SJSA1 (cell line): ENCODE data around the gene MOV10L1. TPM values are rescaled to one million over a fixed set of nuclear protein-coding genes. Genes with fewer than 3 reads are reported as not detected.

Experiments used
- DNase-seq, 2 experiments: peaks; one replicate each; pipeline ENCODE4 v3.0.0-alpha.2; 2015 to 2020; ENCODE audit warnings: low spot score in 2 of 2, low read depth in 1 of 2
- H3K27ac ChIP-seq: fragments of 250-450 bp; sonication (Bioruptor Pico); 2 replicates; pipeline ENCODE4 v1.5.1; 2020; ENCODE audit warnings: mild to moderate bottlenecking, moderate library complexity
- H3K27me3 ChIP-seq: fragments of 250-450 bp; sonication (Bioruptor Pico); replicated peaks from 2 replicates; pipeline ENCODE4 v1.5.1; 2020; ENCODE audit warnings: mild to moderate bottlenecking, moderate library complexity
- H3K36me3 ChIP-seq: fragments of 250-450 bp; sonication (Bioruptor Pico); 2 replicates; pipeline ENCODE4 v1.5.1; 2020; ENCODE audit warnings: mild to moderate bottlenecking
- H3K4me1 ChIP-seq: fragments of 250-450 bp; sonication (Bioruptor Pico); replicated peaks from 2 replicates; pipeline ENCODE4 v1.6.1; 2021; ENCODE audit warnings: mild to moderate bottlenecking
- H3K4me3 ChIP-seq: fragments of 250-450 bp; sonication (Bioruptor Pico); 2 replicates; pipeline ENCODE4 v1.5.1; 2020; ENCODE audit warnings: mild to moderate bottlenecking
- H3K9me3 ChIP-seq: fragments of 250-450 bp; sonication (Bioruptor Pico); replicated peaks from 2 replicates; pipeline ENCODE4 v1.5.1; 2020; ENCODE audit warnings: mild to moderate bottlenecking
- total RNA-seq: library from RNA; depleted of rRNA; stranded (reverse); fragments of >200 nt; shearing (Covaris generic); gene quantifications from 2 replicates; pipeline ENCODE4 v1.2.3, GENCODE V29; 2014

The MOV10L1 gene
- total RNA-seq, 1 experiment from 2014 or later = 1.7 TPM

GRCh38 chr22:50114221-50115021 is 24.6 kb downstream of the MOV10L1 start:
- Histone ChIP-seq H3K36me3 (no peaks in the 10 kb centered on the region), H3K4me3 (peak overlapping the region; percentile 31), H3K27me3 (no peaks in the 10 kb centered on the region), H3K4me1 (peaks cover 58% of the 10 kb centered on the region), H3K27ac (peak overlapping the region; percentile 83), H3K9me3 (no peaks in the 10 kb centered on the region)
- DNase-seq = peak; percentile 58 to 88

- peak; percentile 49 to 64 for DNase-seq
- Histone ChIP-seq H3K27ac (no peak overlapping the region), H3K4me3 (no peak overlapping the region)
Measured at GRCh38 chr22:50115693-50116092, 25.9 kb downstream of the MOV10L1 start.

GRCh38 chr22:50117168-50117762 is 27.5 kb downstream of the MOV10L1 start:
- no peak overlapping the region for H3K27ac ChIP-seq
- no peaks in the 10 kb centered on the region for H3K36me3 ChIP-seq
- H3K9me3 ChIP-seq = no peaks in the 10 kb centered on the region
- H3K27me3 ChIP-seq = no peaks in the 10 kb centered on the region
- H3K4me1 ChIP-seq = peaks cover 64% of the 10 kb centered on the region
- no peak overlapping the region for H3K4me3 ChIP-seq
- no peak for DNase-seq

More at GRCh38 chr22:50115693-50116092, 25.9 kb downstream of the MOV10L1 start:
- Histone ChIP-seq H3K4me1 (peaks cover 70% of the 10 kb centered on the region), H3K36me3 (no peaks in the 10 kb centered on the region), H3K27me3 (no peaks in the 10 kb centered on the region), H3K9me3 (no peaks in the 10 kb centered on the region)

- no peaks in the 10 kb centered on the region for H3K9me3 ChIP-seq
- no peaks in the 10 kb centered on the region for H3K36me3 ChIP-seq
- no peak for DNase-seq
- no peaks in the 10 kb centered on the region for H3K27me3 ChIP-seq
- no peak overlapping the region for H3K4me3 ChIP-seq
- no peak overlapping the region for H3K27ac ChIP-seq
- peaks cover 56% of the 10 kb centered on the region for H3K4me1 ChIP-seq
Measured at GRCh38 chr22:50118129-50118528, 28.3 kb downstream of the MOV10L1 start.

- Histone ChIP-seq H3K36me3 (no peaks in the 10 kb centered on the region), H3K4me3 (no peak overlapping the region), H3K4me1 (peaks cover 50% of the 10 kb centered on the region), H3K27ac (no peak overlapping the region), H3K27me3 (no peaks in the 10 kb centered on the region), H3K9me3 (no peaks in the 10 kb centered on the region)
- peak; percentile 57 to 69 for DNase-seq
Measured at GRCh38 chr22:50118557-50119168, 28.9 kb downstream of the MOV10L1 start.

GRCh38 chr22:50119169-50119767 is 29.5 kb downstream of the MOV10L1 start:
- Histone ChIP-seq H3K27ac (no peak overlapping the region), H3K4me1 (peaks cover 46% of the 10 kb centered on the region), H3K9me3 (no peaks in the 10 kb centered on the region), H3K4me3 (no peak overlapping the region), H3K27me3 (no peaks in the 10 kb centered on the region), H3K36me3 (no peaks in the 10 kb centered on the region)
- peak in 1 of 2 experiments; percentile 30 for DNase-seq

- Histone ChIP-seq H3K4me1 (peaks cover 42% of the 10 kb centered on the region), H3K4me3 (no peak overlapping the region), H3K36me3 (no peaks in the 10 kb centered on the region), H3K27me3 (no peaks in the 10 kb centered on the region), H3K9me3 (no peaks in the 10 kb centered on the region), H3K27ac (no peak overlapping the region)
- DNase-seq = peak in 1 of 2 experiments; percentile 56
Measured at GRCh38 chr22:50119768-50120251, 30.0 kb downstream of the MOV10L1 start.

GRCh38 chr22:50121202-50121740 is 31.5 kb downstream of the MOV10L1 start:
- no peak overlapping the region for H3K4me3 ChIP-seq
- DNase-seq = peak in 1 of 2 experiments; percentile 38
- H3K4me1 ChIP-seq = peaks cover 30% of the 10 kb centered on the region
- no peaks in the 10 kb centered on the region for H3K27me3 ChIP-seq
- H3K36me3 ChIP-seq = no peaks in the 10 kb centered on the region
- H3K9me3 ChIP-seq = no peaks in the 10 kb centered on the region
- no peak overlapping the region for H3K27ac ChIP-seq

- H3K4me1 ChIP-seq = peaks cover 25% of the 10 kb centered on the region
- DNase-seq = peak in 1 of 2 experiments; percentile 8
- no peaks in the 10 kb centered on the region for H3K27me3 ChIP-seq
- H3K4me3 ChIP-seq = no peak overlapping the region
- peaks cover 3% of the 10 kb centered on the region; the same call in 1 of the 2 replicates for H3K36me3 ChIP-seq
- no peak overlapping the region for H3K27ac ChIP-seq
- no peaks in the 10 kb centered on the region for H3K9me3 ChIP-seq
Measured at GRCh38 chr22:50123119-50123518, 33.3 kb downstream of the MOV10L1 start.

GRCh38 chr22:50125029-50125428 is 35.2 kb downstream of the MOV10L1 start:
- peak in 1 of 2 experiments; percentile 34 for DNase-seq
- Histone ChIP-seq H3K4me1 (peaks cover 18% of the 10 kb centered on the region), H3K27me3 (no peaks in the 10 kb centered on the region), H3K27ac (no peak overlapping the region), H3K9me3 (no peaks in the 10 kb centered on the region), H3K4me3 (no peak overlapping the region), H3K36me3 (peaks cover 4% of the 10 kb centered on the region; the same call in 1 of the 2 replicates)

GRCh38 chr22:50129121-50129736 is 39.4 kb downstream of the MOV10L1 start:
- H3K27ac ChIP-seq = peak overlapping the region; percentile 62
- peaks cover 12% of the 10 kb centered on the region for H3K4me1 ChIP-seq
- DNase-seq = peak; percentile 67 to 83

GRCh38 chr22:50131894-50132293 is 42.1 kb downstream of the MOV10L1 start:
- H3K27me3 ChIP-seq = no peaks in the 10 kb centered on the region
- peaks cover 4% of the 10 kb centered on the region; the same call in 1 of the 2 replicates for H3K36me3 ChIP-seq
- no peak overlapping the region for H3K4me3 ChIP-seq
- H3K27ac ChIP-seq = no peak overlapping the region
- H3K9me3 ChIP-seq = peaks cover 3% of the 10 kb centered on the region; the same call in 1 of the 2 replicates
- peaks cover 12% of the 10 kb centered on the region for H3K4me1 ChIP-seq
- peak in 1 of 2 experiments; percentile 17 for DNase-seq

More at GRCh38 chr22:50129121-50129736, 39.4 kb downstream of the MOV10L1 start:
- no peaks in the 10 kb centered on the region for H3K27me3 ChIP-seq
- peaks cover 3% of the 10 kb centered on the region; the same call in 1 of the 2 replicates for H3K9me3 ChIP-seq
- H3K4me3 ChIP-seq = peak overlapping the region; percentile 1; the same call in 1 of the 2 replicates
- H3K36me3 ChIP-seq = peaks cover 4% of the 10 kb centered on the region; the same call in 1 of the 2 replicates
